A549 (cell line): ENCODE measurements around the gene CHMP4A.

Experiments used
- BHLHE40 ChIP-seq: IDR thresholded peaks from 2 replicates; pipeline ENCODE4 v1.6.1; 2012; ENCODE audit warnings: low read depth, low read length, inconsistent platforms
- CBX8 ChIP-seq: fragments of 200-600 bp; sonication (generic); IDR thresholded peaks from 2 replicates; pipeline ENCODE4 v1.6.1; 2016
- CTCF ChIP-seq: fragments of >200 bp; sonication (Bioruptor Twin); formaldehyde crosslinking; IDR thresholded peaks from 3 replicates; pipeline ENCODE4 v1.5.1; 2016
- EP300 ChIP-seq, 2 experiments: fragments of >200 bp; sonication (Bioruptor Twin); formaldehyde crosslinking; IDR thresholded peaks; 2 replicates in 1 of 2; 3 replicates in 1 of 2; pipeline ENCODE4 v1.6.1; 2016 to 2017
- MAFK ChIP-seq: fragments of 450-650 bp; IDR thresholded peaks from 2 replicates; pipeline ENCODE4 v1.6.1; 2014; ENCODE audit not compliant: partially characterized antibody
- MAX ChIP-seq: IDR thresholded peaks from 2 replicates; pipeline ENCODE4 v1.6.1; 2012
- MYC ChIP-seq: IDR thresholded peaks from 2 replicates; pipeline ENCODE4 v1.6.1; 2012; ENCODE audit warnings: mild to moderate bottlenecking, inconsistent platforms, low read length, improper control_type of control experiment, borderline replicate concordance
- NR3C1 ChIP-seq: fragments of >200 bp; sonication (Bioruptor Twin); formaldehyde crosslinking; IDR thresholded peaks from 3 replicates; pipeline ENCODE4 v1.6.1; 2017
- PBX3 ChIP-seq: IDR thresholded peaks from 2 replicates; pipeline ENCODE4 v1.6.1; 2012
- POLR2A ChIP-seq: IDR thresholded peaks from 2 replicates; pipeline ENCODE4 v1.6.1; 2012; ENCODE audit warnings: mild to moderate bottlenecking, low read length

DNA sequence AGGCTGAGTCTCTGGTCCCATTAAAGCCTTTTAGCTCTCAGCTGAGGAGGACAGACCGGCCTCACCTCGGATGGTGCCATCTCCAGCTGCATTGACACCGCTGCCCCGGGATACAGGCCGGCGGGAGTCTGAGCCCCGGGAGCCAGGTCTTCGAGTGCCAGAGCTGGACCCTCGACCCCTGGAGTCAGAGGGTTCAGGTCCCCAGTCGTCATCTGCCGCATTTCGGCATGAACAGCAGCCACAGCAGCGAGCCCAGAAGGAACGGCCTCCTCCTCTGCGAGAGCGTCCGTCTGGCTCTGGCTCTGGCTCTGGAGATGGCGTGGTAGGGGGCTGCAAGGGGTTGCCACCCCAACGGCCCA, 48.7 kb upstream of the CHMP4A start:
- TF ChIP-seq CTCF = no peak
- no peak for TF ChIP-seq MAX
- no peak for TF ChIP-seq EP300 (IDR thresholded peaks at IDR 0.05)
- no peak for TF ChIP-seq MYC
- TF ChIP-seq NR3C1 = no peak
- no peak for TF ChIP-seq BHLHE40
- TF ChIP-seq PBX3 = no peak
- TF ChIP-seq POLR2A = no peak
- TF ChIP-seq MAFK = no peak
- TF ChIP-seq CBX8 = no peak
